GM19023 (cell line): ENCODE measurements around the gene NTRK3.

Source experiments
- ATAC-seq: cut with Tn5 transposase; IDR thresholded peaks from one replicate; pipeline ENCODE4 v1.9.1; 2021; ENCODE audit warnings: mild to moderate bottlenecking, moderate library complexity; ENCODE audit not compliant: unreplicated experiment

Gene NTRK3

GRCh38 chr15:88256279-88257230 is at the start of gene NTRK3:
Gene NTRK3, minus strand, starts transcription at chr15:88256739. Its CDS starts 586 bp downstream, at chr15:88256153.
- ATAC-seq: no peak

GRCh38 chr15:88303395-88303794 is 46.9 kb upstream of the NTRK3 start:
- ATAC-seq: no peak

GRCh38 chr15:88302373-88302772 is 45.8 kb upstream of the NTRK3 start:
- ATAC-seq: no peak

DNA sequence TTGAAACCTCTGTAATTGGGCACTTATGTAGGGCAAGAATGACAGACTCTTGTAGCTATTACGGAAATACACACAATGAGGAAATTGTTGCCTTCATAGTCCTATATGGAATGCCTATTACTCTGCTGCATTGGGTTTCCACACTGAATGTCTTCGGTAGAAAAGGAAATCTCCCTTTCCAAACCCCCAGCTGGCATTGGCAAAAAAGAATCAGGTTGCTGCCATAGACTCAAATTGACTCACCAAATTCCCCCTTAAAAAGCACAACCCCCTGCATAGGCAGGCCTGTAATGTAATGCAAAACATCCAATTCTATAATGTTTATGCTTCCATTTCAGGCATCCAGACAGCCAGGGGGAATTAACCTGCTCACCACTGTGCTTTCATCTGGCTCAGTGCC is 44.8 kb upstream of the NTRK3 start:
- no peak for ATAC-seq

DNA sequence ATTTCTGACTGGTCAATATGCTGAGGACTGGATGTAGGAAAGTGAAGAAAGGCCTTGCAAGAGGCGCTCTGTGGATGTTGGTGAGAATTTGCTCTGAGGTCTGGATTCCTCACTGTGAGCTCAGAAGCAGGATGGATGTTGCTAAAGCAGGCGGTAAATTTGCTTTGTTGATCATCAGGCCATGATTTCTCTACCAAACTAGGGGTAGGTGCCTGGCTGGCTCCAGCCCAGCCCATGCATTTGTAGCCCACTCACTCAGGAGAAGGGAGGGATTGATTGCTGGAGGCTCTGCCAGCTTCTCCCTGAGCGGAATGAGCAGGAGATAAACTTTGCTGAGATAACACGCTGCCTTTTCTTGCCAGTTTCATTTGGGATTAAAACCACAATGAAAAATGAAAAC is 44.3 kb upstream of the NTRK3 start:
- ATAC-seq: no peak

DNA sequence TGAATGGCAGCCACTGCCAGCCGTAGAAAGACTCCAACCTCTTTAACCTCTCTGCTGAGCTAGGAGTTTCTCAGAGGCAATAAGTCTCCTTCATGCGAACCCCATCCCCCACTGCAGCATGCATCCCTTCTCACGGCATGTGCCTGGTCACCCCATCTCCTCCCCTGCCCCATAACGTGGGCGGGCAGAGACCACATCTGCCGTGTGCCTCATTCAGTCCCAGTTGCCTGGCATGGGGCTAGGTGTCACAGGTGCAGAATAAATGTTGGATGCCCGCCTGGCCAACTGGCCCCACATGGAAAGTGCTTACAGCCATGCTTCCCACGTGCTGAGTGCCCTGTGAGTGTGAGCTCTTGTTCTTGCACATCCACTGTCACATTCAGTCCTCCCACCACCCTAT is 43.5 kb upstream of the NTRK3 start:
- ATAC-seq: no peak

DNA sequence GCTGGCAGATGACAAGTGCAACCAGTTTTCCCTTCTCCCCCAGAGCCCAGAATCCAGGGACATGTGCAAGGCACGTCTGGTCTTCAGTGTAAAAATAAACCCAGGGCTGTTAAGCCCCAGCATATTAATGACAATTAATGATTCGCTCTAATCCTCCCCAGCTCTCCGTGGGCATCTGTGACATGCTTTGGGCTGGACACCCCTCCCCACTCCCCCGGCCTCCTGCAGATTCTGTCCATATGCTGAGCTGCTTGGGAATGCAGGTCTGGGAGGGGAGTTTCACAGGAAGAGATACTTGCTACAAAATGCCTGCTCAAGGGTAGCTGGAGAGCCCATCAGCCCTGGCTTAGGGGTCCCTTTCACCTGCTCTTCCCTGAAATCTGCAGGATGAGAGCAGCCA is 43.0 kb upstream of the NTRK3 start:
- no peak for ATAC-seq

DNA sequence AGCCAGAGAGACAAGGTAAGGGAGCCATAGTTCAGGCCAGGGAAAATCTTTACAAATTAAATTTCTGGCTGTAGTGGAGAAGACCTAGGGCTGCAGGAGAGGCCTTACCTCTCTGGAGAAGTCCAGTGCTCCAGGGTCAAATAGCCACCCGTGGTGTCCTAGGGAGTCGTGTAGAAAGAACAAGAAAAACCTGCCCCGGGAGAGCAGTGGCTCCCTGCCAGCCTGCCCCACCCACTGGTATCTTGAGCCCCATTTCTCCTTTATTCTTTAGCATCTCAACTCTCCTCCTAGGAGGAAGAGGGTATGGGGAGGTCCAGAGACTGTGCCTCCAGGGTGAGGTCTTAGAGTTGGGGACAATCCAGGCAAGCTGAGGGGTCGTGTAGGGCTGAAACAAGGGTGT is 32.1 kb upstream of the NTRK3 start:
- no peak for ATAC-seq

DNA sequence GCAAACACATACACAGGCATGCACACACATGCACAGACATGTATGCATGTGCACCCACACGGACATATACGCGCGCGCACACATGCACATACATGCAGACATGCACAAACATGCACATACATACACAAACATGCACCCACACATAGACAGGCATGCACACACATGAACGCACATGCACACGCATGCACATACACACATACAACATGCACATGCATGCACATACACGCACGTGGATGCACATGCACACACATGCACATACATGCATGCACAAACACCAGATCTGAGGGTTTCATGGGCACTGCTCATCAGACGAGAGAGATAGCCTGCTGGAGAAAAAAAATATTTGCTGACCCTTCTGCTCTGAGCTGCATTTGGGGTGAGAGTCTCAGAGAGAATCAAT is 31.7 kb upstream of the NTRK3 start:
- ATAC-seq: no peak

GRCh38 chr15:88284318-88284998 is 27.9 kb upstream of the NTRK3 start:
- ATAC-seq: no peak

DNA sequence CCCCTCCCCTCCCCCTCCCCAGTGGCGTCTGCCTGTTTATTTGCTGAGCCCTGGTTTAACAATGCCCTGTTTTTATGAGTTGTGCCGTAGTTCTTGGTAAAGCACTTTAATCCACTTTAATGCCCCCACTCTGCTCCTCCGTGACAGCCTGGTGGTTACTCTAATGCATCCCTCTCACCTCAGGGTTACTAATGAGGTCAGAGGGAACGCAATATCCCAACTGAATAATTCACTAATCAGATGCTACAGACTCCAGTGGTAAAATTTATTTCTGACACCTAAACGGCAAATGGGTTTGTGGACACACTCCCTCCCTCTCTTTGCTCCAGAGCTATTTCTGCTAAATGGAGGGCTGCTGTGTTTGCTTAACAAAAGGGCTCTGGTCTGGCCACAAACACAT is 26.1 kb upstream of the NTRK3 start:
- no peak for ATAC-seq

- ATAC-seq: no peak
These were observed 20.4 kb upstream of the NTRK3 start for GRCh38 chr15:88276821-88277410.

GRCh38 chr15:88275804-88276203 is 19.3 kb upstream of the NTRK3 start:
- ATAC-seq: no peak

- ATAC-seq: peak; percentile 86
These were observed 18.3 kb upstream of the NTRK3 start for GRCh38 chr15:88274553-88275460.

DNA sequence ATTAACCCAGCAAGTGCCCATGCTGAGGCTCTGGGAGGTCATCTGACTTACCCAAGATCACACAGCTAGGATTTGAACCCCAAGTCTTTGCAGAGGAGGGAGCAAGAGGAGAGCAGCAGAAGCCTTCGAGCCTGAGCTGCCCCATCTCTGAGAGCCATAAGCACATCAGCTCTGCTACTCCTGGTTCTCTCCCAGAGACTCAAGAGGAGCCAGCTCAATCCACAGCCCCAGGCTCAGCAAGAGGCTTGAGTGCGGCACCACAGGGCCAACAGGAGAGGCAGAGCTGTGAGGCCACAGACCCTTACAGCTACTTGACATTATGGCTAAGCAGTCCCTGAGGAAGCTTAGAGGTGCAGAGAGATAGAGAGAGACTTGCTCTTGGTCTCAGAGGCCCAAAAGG is 15.9 kb upstream of the NTRK3 start:
- ATAC-seq: no peak

DNA sequence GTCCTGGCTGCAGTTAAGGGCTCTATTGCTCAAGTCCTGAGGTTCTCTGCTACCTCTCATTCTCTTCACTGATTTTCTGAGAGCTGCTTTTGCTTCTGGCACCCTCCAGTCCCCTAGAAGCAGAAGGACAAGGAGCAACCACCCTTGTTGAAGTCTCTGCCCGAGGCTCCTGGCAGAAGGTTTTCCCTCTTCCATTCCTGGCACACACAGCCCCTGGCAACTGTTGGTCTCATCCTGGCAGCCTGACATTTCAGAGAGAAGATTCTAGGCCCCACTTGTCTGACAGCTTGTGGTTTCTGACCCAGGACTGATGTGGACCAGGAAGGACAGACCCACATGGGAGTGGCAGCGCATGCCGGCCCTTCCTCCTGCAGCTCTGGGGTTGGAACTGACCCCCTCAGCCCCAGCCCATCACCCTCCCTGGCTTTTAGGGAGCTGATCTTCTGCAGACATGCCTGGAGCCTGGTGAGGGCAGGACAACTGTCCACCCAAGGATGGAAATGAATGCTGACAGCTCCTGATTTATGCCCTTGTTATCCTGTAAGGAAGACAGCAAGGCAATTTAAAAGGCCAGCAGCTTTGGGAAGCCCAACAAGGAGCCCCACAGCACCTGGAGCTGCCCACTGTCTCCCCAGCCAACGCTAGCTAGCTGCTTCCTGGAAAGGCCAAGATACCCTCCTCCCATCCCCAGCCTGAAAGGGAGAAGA is 13.0 kb upstream of the NTRK3 start:
- no peak for ATAC-seq

DNA sequence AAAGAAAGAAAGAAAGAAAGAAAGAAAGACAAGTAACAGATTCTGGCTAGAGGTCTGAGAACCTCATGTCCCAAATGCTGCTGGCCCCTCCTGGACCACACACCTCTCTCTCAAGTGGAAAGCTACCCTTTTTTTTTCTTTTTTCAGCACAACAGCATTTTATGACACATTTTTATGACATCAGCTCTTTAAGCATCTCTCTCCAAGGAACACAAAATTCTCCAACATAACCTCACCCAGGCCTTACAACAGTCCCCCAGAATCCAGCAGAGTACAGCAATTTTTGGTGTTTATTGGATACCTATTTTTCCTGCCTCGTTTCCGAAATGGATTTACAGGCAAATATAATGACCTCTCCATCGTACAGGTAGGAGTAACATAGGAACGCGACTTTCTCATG is 11.2 kb upstream of the NTRK3 start:
- ATAC-seq: no peak

- no peak for ATAC-seq
These were observed 9.6 kb upstream of the NTRK3 start for GRCh38 chr15:88266170-88266569.

GRCh38 chr15:88264622-88265021 is 8.1 kb upstream of the NTRK3 start:
- ATAC-seq: no peak

DNA sequence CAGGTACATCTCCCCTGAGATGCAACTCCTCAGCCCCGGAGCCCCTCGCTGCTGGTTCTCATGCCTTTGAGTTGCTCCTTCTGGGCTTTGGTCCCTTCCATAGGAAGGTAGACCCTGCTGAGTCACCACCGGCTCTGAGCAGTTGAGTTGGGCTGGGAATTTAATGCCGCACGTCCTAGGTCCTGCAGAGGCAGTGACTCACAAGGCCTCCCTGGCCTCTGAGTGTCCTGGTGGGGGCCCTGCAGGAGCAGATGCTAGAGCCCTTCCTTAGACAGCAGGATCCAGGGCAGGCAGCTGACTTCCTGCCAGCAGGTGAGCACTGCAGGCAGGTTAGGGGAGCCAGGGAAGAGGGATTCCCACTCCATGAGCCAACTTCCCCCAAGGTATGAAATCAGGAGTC is 5.5 kb upstream of the NTRK3 start:
- no peak for ATAC-seq
